GM12873 (cell line): ENCODE measurements around the gene FAM171A1.

Experiments
- TF ChIP-seq, protein P1 (sequence below): IDR thresholded peaks from 2 replicates; pipeline ENCODE4 v1.5.1; 2012; ENCODE audit warnings: low read depth, mild to moderate bottlenecking, moderate library complexity, low read length, control low read depth; ENCODE audit not compliant: insufficient read depth; ENCODE audit errors: missing control alignments

Gene FAM171A1

DNA sequence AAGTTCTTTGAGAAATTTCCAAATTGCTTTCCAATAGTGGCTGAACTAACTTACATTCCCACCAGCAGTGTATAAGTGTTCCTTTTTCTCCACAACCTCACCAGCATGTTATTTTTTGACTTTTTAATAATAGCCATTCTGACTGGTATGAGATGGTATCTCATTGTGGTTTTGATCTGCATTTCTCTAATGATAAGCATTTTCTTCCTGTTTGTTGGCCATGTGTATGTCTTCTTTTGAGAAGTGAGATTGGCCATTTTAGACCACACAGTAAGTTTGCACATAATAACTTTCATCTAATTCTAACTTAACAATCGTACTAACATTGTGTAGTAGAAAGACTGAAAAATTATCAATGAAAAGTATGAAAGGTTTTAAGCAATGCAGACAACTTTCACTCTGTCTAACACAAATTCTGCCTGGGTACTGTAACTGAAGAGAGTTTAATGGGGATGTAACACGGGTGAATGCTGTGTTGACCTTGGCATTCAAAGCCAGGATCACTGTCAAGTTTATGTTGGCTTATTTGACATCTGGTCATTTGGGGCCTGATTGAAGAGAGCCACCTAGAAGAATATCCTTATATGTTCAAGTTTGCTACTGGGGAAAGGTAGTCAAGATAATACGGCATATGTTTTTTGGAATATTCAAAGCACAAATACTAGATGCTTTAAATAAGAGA lies 50.4 kb downstream of the FAM171A1 start:
- TF ChIP-seq, protein P1, sequence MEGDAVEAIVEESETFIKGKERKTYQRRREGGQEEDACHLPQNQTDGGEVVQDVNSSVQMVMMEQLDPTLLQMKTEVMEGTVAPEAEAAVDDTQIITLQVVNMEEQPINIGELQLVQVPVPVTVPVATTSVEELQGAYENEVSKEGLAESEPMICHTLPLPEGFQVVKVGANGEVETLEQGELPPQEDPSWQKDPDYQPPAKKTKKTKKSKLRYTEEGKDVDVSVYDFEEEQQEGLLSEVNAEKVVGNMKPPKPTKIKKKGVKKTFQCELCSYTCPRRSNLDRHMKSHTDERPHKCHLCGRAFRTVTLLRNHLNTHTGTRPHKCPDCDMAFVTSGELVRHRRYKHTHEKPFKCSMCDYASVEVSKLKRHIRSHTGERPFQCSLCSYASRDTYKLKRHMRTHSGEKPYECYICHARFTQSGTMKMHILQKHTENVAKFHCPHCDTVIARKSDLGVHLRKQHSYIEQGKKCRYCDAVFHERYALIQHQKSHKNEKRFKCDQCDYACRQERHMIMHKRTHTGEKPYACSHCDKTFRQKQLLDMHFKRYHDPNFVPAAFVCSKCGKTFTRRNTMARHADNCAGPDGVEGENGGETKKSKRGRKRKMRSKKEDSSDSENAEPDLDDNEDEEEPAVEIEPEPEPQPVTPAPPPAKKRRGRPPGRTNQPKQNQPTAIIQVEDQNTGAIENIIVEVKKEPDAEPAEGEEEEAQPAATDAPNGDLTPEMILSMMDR = no peak

DNA sequence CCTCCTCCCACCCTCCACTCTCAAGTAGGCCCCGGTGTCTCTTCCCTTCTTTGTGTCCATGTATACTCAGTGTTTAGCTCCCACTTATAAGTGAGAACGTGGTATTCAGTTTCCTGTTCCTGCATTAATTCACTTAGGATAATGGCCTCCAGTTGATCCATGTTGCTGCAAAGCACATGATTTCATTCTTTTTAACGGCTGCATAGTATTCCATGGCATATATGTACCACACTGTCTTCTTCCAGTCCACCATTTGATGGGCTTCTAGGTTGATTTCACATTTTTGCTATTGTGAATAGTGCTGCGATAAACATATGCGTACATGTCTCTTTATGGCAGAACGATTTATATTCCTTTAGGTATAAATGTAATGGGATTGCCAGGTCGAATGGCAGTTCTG lies 51.0 kb downstream of the FAM171A1 start:
- TF ChIP-seq, protein P1 = no peak

DNA sequence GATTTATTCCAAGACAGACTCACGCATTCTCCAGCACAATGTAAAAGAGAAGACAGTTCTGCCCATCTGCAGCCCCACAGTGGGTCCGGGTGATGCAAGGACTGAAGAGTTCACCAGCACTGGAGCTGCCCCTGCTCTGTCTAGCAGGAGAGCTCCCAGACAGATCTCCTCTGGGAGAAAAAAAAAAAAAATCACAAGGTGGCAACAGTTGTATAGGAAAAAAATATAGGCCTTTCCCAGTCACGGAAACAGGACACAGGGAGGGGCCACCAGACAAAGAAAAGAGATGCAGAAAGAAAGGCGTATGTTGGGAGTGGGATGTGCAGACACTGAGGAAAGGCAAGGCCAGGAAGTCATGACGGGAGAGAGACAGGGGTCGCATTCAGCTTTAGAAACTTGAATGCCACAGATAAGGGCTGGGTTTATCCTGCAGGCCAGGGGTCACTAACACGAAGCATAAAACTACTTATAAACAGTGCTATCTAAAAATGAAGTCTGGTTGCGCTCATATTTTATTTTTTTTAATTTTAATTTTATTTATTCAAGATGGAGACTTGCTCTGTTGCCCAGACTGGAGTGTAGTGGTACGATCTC lies 54.1 kb downstream of the FAM171A1 start:
- TF ChIP-seq, protein P1 = no peak

DNA sequence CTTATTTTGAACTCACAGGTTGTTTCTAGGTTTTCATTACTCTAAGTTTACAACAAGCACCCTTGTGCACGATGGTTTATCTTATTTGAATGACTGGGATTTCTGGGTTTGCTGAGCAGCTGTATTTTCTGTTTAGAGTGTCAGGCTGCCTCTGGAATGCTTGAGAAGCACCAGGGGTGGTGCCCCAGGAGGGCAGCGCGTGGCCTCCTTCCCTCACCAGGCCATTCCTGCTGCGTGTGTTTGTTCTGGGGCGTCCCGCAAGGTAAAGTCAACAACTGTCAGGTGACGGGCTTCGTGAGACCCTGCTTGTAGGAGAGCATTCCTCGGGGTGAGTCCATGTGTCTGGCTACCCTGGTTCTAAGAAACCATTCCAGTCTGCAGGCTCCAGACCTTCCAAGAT lies 54.9 kb downstream of the FAM171A1 start:
- TF ChIP-seq, protein P1 = no peak

DNA sequence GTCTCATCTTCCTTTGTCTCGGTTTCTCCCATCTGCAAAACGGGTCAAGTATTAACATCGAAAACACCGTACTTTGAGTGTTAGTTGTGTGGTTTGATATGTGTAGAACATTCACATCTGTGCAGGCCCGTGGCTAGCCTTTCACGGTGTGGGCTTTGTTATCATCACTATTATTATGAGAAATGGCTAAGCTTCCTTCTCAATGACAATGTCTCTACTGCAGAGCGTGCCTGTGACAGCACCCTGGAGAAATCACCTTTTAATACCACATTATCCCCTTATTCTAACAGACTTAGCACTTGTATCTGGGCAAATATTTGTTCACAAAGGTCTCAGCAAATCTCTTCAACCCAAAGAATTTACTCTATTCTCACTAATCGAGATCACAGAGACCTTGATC lies 55.8 kb downstream of the FAM171A1 start:
- TF ChIP-seq, protein P1 = no peak

DNA sequence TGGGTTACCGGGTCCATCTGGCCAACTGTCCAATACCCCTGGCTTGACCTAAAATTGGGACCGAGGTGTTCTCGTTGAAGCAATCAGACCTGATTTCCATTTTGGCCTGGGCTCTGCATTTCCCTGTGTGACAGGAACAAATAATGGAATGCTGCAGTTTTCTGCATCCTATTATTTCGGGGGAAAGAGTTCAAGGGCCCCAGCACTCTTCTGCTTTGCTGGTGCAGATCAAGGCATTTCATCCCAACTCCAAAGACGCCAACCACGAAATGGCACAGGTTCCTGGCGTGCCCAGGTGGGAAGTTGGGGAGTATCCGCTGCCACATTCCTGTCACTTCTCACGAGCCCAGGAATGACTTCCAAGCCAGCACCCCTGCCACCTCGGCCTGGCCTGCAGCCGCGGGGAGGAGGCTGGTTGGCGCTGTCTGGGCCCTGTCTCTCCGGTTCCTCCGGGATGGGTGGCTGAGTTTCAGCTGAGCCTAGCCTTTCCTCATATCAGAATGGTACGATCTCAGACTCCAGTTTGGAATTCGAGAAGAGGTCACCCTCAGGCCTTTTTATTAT lies 56.5 kb downstream of the FAM171A1 start:
- TF ChIP-seq, protein P1 = no peak

DNA sequence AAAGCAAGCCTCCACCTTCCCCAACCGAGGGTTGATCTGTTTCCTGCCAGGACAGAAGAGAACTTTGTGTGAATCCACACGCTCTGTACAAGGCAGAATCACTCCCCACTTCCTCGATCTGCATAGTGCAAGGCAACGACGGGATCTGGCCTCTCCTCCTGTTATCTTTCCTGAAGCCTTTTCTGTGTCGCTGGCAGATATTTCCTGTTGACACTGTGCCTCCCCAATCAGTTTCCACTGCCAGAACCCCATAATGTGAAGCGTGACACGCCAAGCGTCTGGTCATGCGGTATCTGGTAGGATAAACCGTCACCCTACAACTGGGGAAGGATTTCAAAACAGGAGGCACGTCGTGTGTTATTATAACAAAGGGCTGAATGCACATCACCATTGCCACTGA lies 57.2 kb downstream of the FAM171A1 start:
- TF ChIP-seq, protein P1 = no peak
